Neural cell (in vitro differentiated cells): ENCODE measurements around the gene CUX1.

Source experiments
- CTCF ChIP-seq: fragments of 450-650 bp; IDR thresholded peaks from 2 replicates; pipeline ENCODE4 v1.5.1; 2014; ENCODE audit warnings: antibody characterized with exemption, mild to moderate bottlenecking, moderate library complexity; ENCODE audit not compliant: poor library complexity, severe bottlenecking
- POLR2AphosphoS5 ChIP-seq: IDR thresholded peaks from 2 replicates; pipeline ENCODE4 v1.6.1; 2012

DNA sequence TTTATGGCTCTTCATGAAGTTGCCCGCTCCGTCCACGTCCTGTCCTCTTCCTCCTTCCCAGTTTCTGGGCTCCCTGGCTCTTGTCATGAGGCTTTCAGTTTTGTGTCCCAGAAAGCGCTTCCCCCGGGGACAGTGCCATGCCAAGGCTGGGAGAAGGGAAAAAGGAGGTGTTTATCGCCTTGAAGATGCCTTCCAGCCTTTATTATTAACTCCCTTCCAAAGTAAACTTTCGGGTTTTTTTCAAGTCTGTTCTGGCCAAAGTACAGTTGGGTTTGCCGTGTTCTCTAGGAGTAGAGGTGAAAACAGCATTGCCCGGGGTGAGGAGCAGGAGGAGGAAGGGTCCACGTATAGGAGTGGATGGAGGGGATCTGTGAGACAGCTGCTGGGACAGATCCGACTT, 117.2 kb downstream of the CUX1 start:
- TF ChIP-seq POLR2AphosphoS5, result no peak
- TF ChIP-seq CTCF, result no peak
